ENCODE data around the gene DNM3. TPM values are rescaled to one million over a fixed set of nuclear protein-coding genes. Genes with fewer than 3 reads are reported as not detected.

Gene DNM3
- total and polyA plus RNA-seq, 2 donors (not counting 3 experiments of a cell fraction or from before 2014, with no cell fraction given): 1.4 to 2.5 TPM

- H2AFZ ChIP-seq (ENCODE audit: low read depth, low read length): no peak overlapping the region
- no peak overlapping the region for H3K4me2 ChIP-seq (ENCODE audit: insufficient read depth, low read length)
- dilution Hi-C loops (cut with MboI; ENCODE audit: extremely low pct_ligation_motif_present, low sequenced_read_pairs) (loop anchor here (25.0 kb wide), 1 partner anchor 405 kb away; no protein-coding TSS in a partner anchor), intact Hi-C loops (cut with micrococcal nuclease) (no loop called here)
- no TSS peak for BruUV-seq (replicated peaks)
- H3K27ac ChIP-seq (ENCODE audit: insufficient read depth, low read depth, low read length): no peak overlapping the region
- H3K36me3 ChIP-seq (ENCODE audit: control insufficient read depth in 2 of 2, extremely low read depth in 1 of 2, insufficient read depth in 2 of 2, low read length in 2 of 2): no peaks in the 10 kb centered on the region
- CTCF ChIA-PET: interaction anchor here (0.8 to 2.2 kb wide), 6 partner anchors 9 to 773 kb away, joined by 3 to 10 read pairs (median 3); no protein-coding TSS in a partner anchor
- H3K27me3 ChIP-seq (ENCODE audit: control insufficient read depth in 2 of 2, insufficient read depth in 2 of 2, low read length in 2 of 2): no peaks in the 10 kb centered on the region
- no peaks in the 10 kb centered on the region for H4K20me1 ChIP-seq (replicated peaks; ENCODE audit: control insufficient read depth, extremely low read depth, insufficient read depth, low read length)
- no peaks in the 10 kb centered on the region for H3K9me3 ChIP-seq (replicated peaks; ENCODE audit: control insufficient read depth, insufficient read depth, low read length)
- H3K9ac ChIP-seq (replicated peaks; ENCODE audit: extremely low read depth, insufficient read depth, low read length): no peak overlapping the region
- DNase-seq (ENCODE audit: low read depth, low spot score) (no peak), FAIRE-seq (no peak)
- no peaks in the 10 kb centered on the region for H3K4me1 ChIP-seq (ENCODE audit: control insufficient read depth, extremely low read depth, insufficient read depth, low read length)
- H3K79me2 ChIP-seq (ENCODE audit: control insufficient read depth, insufficient read depth, low read length): no peaks in the 10 kb centered on the region
- no peak for TF ChIP-seq EZH2 (IDR thresholded peaks at IDR 0.05; ENCODE audit: borderline replicate concordance, low read depth, low read length, severe bottlenecking)
- TF ChIP-seq GATA2 (IDR thresholded peaks at IDR 0.05; ENCODE audit: insufficient read depth, insufficient read length, low read depth, low read length): no peak
- no peak for TF ChIP-seq POLR2AphosphoS5 (IDR thresholded peaks at IDR 0.05; ENCODE audit: insufficient read depth, low read depth, low read length)
- TF ChIP-seq JUN (IDR thresholded peaks at IDR 0.05; ENCODE audit: borderline replicate concordance, insufficient read depth, insufficient read length, low read depth): no peak
- POLR2A ChIA-PET: no interaction called here
- no peaks in the 10 kb centered on the region for H3K9me1 ChIP-seq (replicated peaks; ENCODE audit: control insufficient read depth, extremely low read depth, insufficient read depth, low read length)
- no peak overlapping the region for H3K4me3 ChIP-seq (replicated peaks in 1 of 3; ENCODE audit: insufficient read depth in 1 of 3, low read depth in 1 of 3, low read length in 3 of 3)
These were observed 576.3 kb downstream of the DNM3 start for GRCh38 chr1:172417557-172417956.

DNA sequence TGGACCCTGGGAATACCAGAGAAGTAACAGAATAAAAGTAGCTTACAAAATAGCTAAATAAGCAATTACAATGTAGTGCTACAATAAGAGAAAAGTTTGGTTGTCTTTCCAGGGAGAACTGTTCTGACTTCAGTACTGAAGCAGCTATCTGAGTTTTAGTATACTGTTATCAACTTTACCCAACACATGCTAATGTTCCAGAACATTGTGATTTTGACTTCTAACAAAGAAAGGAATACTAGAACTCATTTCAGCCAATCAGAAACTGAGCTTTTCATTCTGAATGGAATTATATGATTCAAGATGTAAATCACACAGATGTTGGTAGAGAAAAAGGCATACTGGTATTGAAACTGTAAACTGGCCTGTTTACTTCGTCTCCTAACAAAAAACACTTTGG, 579.1 kb downstream of the DNM3 start, which contains the start of gene C1orf105:
C1orf105 (plus strand) TSS at position 301 of the 400 bp plus-strand sequence. CDS start 201 bp downstream, outside the sequence.
- no peaks in the 10 kb centered on the region for H3K4me1 ChIP-seq (ENCODE audit: control insufficient read depth, extremely low read depth, insufficient read depth, low read length)
- H3K9ac ChIP-seq (replicated peaks; ENCODE audit: extremely low read depth, insufficient read depth, low read length): no peak within 1 kb of the TSS
- no TSS peak for BruUV-seq (replicated peaks)
- POLR2A ChIA-PET: no interaction called here
- no peaks in the 10 kb centered on the region for H3K27me3 ChIP-seq (ENCODE audit: control insufficient read depth in 2 of 2, insufficient read depth in 2 of 2, low read length in 2 of 2)
- CTCF ChIA-PET: interaction anchor here (1.2 to 2.4 kb wide), 4 partner anchors 9 to 418 kb away, joined by 6 to 13 read pairs (median 8); no protein-coding TSS in a partner anchor
- no peak within 1 kb of the TSS for H3K4me3 ChIP-seq (replicated peaks in 1 of 3; ENCODE audit: insufficient read depth in 1 of 3, low read depth in 1 of 3, low read length in 3 of 3)
- FAIRE-seq (no peak), DNase-seq (ENCODE audit: low read depth, low spot score) (no peak)
- no peaks in the 10 kb centered on the region for H3K79me2 ChIP-seq (ENCODE audit: control insufficient read depth, insufficient read depth, low read length)
- no peaks in the 10 kb centered on the region for H3K9me3 ChIP-seq (replicated peaks; ENCODE audit: control insufficient read depth, insufficient read depth, low read length)
- no peaks in the 10 kb centered on the region for H4K20me1 ChIP-seq (replicated peaks; ENCODE audit: control insufficient read depth, extremely low read depth, insufficient read depth, low read length)
- intact Hi-C loops (cut with micrococcal nuclease): no loop called here
- no peak within 1 kb of the TSS for H3K27ac ChIP-seq (ENCODE audit: insufficient read depth, low read depth, low read length)
- TF ChIP-seq EZH2 (IDR thresholded peaks at IDR 0.05; ENCODE audit: borderline replicate concordance, low read depth, low read length, severe bottlenecking) (no peak), GATA2 (IDR thresholded peaks at IDR 0.05; ENCODE audit: insufficient read depth, insufficient read length, low read depth, low read length) (no peak), JUN (IDR thresholded peaks at IDR 0.05; ENCODE audit: borderline replicate concordance, insufficient read depth, insufficient read length, low read depth) (no peak), MYC (IDR thresholded peaks at IDR 0.05; ENCODE audit: low read depth, low read length) (no peak), CTCF (IDR thresholded peaks at IDR 0.05; ENCODE audit: extremely low read depth in 1 of 2, insufficient read depth in 1 of 2, low read depth in 1 of 2, low read length in 2 of 2) (no peak), POLR2A (IDR thresholded peaks at IDR 0.05; ENCODE audit: low read depth, low read length) (no peak), POLR2AphosphoS5 (IDR thresholded peaks at IDR 0.05; ENCODE audit: insufficient read depth, low read depth, low read length) (no peak), FOS (IDR thresholded peaks at IDR 0.05; ENCODE audit: borderline replicate concordance, insufficient read depth, low read length) (no peak)
- TF ChIP-seq, protein P1, sequence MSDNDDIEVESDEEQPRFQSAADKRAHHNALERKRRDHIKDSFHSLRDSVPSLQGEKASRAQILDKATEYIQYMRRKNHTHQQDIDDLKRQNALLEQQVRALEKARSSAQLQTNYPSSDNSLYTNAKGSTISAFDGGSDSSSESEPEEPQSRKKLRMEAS (IDR thresholded peaks at IDR 0.05; ENCODE audit: insufficient read depth, insufficient read length): no peak
- no peaks in the 10 kb centered on the region for H3K9me1 ChIP-seq (replicated peaks; ENCODE audit: control insufficient read depth, extremely low read depth, insufficient read depth, low read length)
- no peaks in the 10 kb centered on the region for H3K36me3 ChIP-seq (ENCODE audit: control insufficient read depth in 2 of 2, extremely low read depth in 1 of 2, insufficient read depth in 2 of 2, low read length in 2 of 2)
- no peak within 1 kb of the TSS for H3K4me2 ChIP-seq (ENCODE audit: insufficient read depth, low read length)
- no peak within 1 kb of the TSS for H2AFZ ChIP-seq (ENCODE audit: low read depth, low read length)
- dilution Hi-C loops (cut with MboI; ENCODE audit: extremely low pct_ligation_motif_present, low sequenced_read_pairs): loop anchor here (25.0 kb wide), 1 partner anchor 408 kb away; no protein-coding TSS in a partner anchor
